ENCODE data around the gene IPPK. TPM values are rescaled to one million over a fixed set of nuclear protein-coding genes. Genes with fewer than 3 reads are reported as not detected.

IPPK gene
- total and polyA plus RNA-seq, 2 donors (not counting 1 experiment from before 2014, with no cell fraction given) = 11.1 to 16.4 TPM

- Histone ChIP-seq H3K36me3 (ENCODE audit: control insufficient read depth, insufficient read depth, low read length) (peaks cover 6% of the 10 kb centered on the region), H3K4me3 (replicated peaks in 1 of 4; ENCODE audit: control extremely low read depth in 1 of 4, insufficient read depth in 1 of 4, low read depth in 3 of 4, low read length in 4 of 4) (no peak overlapping the region), H3K9ac (ENCODE audit: insufficient read depth, low read length) (no peak overlapping the region), H3K4me2 (ENCODE audit: extremely low read depth, insufficient read depth, low read length) (no peak overlapping the region), H4K20me1 (ENCODE audit: control insufficient read depth, extremely low read depth, insufficient read depth, low read length) (no peaks in the 10 kb centered on the region), H3K27me3 (ENCODE audit: control insufficient read depth, insufficient read depth, low read length) (no peaks in the 10 kb centered on the region), H3K27ac (ENCODE audit: insufficient read depth, low read length) (peak overlapping the region; percentile 8), H3K79me2 (ENCODE audit: control insufficient read depth, insufficient read depth, low read length) (peaks cover 78% of the 10 kb centered on the region), H3K4me1 (ENCODE audit: control insufficient read depth, extremely low read depth, insufficient read depth, low read length) (peaks cover 3% of the 10 kb centered on the region), H3K9me3 (ENCODE audit: control insufficient read depth, insufficient read depth, low read depth, low read length) (no peaks in the 10 kb centered on the region), H2AFZ (ENCODE audit: low read length) (no peak overlapping the region)
- no peak for DNase-seq (ENCODE audit: low read depth in 2 of 2)
- TF ChIP-seq, protein P1, sequence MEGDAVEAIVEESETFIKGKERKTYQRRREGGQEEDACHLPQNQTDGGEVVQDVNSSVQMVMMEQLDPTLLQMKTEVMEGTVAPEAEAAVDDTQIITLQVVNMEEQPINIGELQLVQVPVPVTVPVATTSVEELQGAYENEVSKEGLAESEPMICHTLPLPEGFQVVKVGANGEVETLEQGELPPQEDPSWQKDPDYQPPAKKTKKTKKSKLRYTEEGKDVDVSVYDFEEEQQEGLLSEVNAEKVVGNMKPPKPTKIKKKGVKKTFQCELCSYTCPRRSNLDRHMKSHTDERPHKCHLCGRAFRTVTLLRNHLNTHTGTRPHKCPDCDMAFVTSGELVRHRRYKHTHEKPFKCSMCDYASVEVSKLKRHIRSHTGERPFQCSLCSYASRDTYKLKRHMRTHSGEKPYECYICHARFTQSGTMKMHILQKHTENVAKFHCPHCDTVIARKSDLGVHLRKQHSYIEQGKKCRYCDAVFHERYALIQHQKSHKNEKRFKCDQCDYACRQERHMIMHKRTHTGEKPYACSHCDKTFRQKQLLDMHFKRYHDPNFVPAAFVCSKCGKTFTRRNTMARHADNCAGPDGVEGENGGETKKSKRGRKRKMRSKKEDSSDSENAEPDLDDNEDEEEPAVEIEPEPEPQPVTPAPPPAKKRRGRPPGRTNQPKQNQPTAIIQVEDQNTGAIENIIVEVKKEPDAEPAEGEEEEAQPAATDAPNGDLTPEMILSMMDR (conservative IDR thresholded peaks at IDR 0.05 in 1 of 2, IDR thresholded peaks at IDR 0.05 in 1 of 2; ENCODE audit: low read depth in 1 of 2, low read length in 2 of 2) = no peak
- TF ChIP-seq EZH2 (IDR thresholded peaks at IDR 0.05; ENCODE audit: low read length, missing control alignments) = no peak
Observed at GRCh38 chr9:92663951-92664350, 6.0 kb downstream of the IPPK start.

GRCh38 chr9:92663126-92663525, 6.8 kb downstream of the IPPK start:
- Histone ChIP-seq H3K4me3 (replicated peaks in 1 of 4; ENCODE audit: control extremely low read depth in 1 of 4, insufficient read depth in 1 of 4, low read depth in 3 of 4, low read length in 4 of 4) (no peak overlapping the region), H3K9ac (ENCODE audit: insufficient read depth, low read length) (no peak overlapping the region), H2AFZ (ENCODE audit: low read length) (no peak overlapping the region), H3K4me1 (ENCODE audit: control insufficient read depth, extremely low read depth, insufficient read depth, low read length) (peaks cover 3% of the 10 kb centered on the region), H4K20me1 (ENCODE audit: control insufficient read depth, extremely low read depth, insufficient read depth, low read length) (no peaks in the 10 kb centered on the region), H3K36me3 (ENCODE audit: control insufficient read depth, insufficient read depth, low read length) (peaks cover 6% of the 10 kb centered on the region), H3K4me2 (ENCODE audit: extremely low read depth, insufficient read depth, low read length) (no peak overlapping the region), H3K27ac (ENCODE audit: insufficient read depth, low read length) (no peak overlapping the region), H3K27me3 (ENCODE audit: control insufficient read depth, insufficient read depth, low read length) (no peaks in the 10 kb centered on the region), H3K79me2 (ENCODE audit: control insufficient read depth, insufficient read depth, low read length) (peaks cover 73% of the 10 kb centered on the region), H3K9me3 (ENCODE audit: control insufficient read depth, insufficient read depth, low read depth, low read length) (no peaks in the 10 kb centered on the region)
- DNase-seq (ENCODE audit: low read depth in 2 of 2) = no peak
- TF ChIP-seq EZH2 (IDR thresholded peaks at IDR 0.05; ENCODE audit: low read length, missing control alignments) = no peak
- TF ChIP-seq, protein P1 (conservative IDR thresholded peaks at IDR 0.05 in 1 of 2, IDR thresholded peaks at IDR 0.05 in 1 of 2; ENCODE audit: low read depth in 1 of 2, low read length in 2 of 2) = no peak

- H3K9me3 ChIP-seq (ENCODE audit: control insufficient read depth, insufficient read depth, low read depth, low read length) = no peaks in the 10 kb centered on the region
- no peak overlapping the region for H3K27ac ChIP-seq (ENCODE audit: insufficient read depth, low read length)
- TF ChIP-seq EZH2 (IDR thresholded peaks at IDR 0.05; ENCODE audit: low read length, missing control alignments) = no peak
- TF ChIP-seq, protein P1 (conservative IDR thresholded peaks at IDR 0.05 in 1 of 2, IDR thresholded peaks at IDR 0.05 in 1 of 2; ENCODE audit: low read depth in 1 of 2, low read length in 2 of 2) = no peak
- no peak overlapping the region for H3K4me3 ChIP-seq (replicated peaks in 1 of 4; ENCODE audit: control extremely low read depth in 1 of 4, insufficient read depth in 1 of 4, low read depth in 3 of 4, low read length in 4 of 4)
- no peak overlapping the region for H3K4me2 ChIP-seq (ENCODE audit: extremely low read depth, insufficient read depth, low read length)
- no peaks in the 10 kb centered on the region for H3K27me3 ChIP-seq (ENCODE audit: control insufficient read depth, insufficient read depth, low read length)
- no peak overlapping the region for H3K9ac ChIP-seq (ENCODE audit: insufficient read depth, low read length)
- no peak for DNase-seq (ENCODE audit: low read depth in 2 of 2)
- no peaks in the 10 kb centered on the region for H4K20me1 ChIP-seq (ENCODE audit: control insufficient read depth, extremely low read depth, insufficient read depth, low read length)
- peaks cover 2% of the 10 kb centered on the region for H3K36me3 ChIP-seq (ENCODE audit: control insufficient read depth, insufficient read depth, low read length)
- H3K79me2 ChIP-seq (ENCODE audit: control insufficient read depth, insufficient read depth, low read length) = peaks cover 62% of the 10 kb centered on the region
- H2AFZ ChIP-seq (ENCODE audit: low read length) = no peak overlapping the region
- peaks cover 3% of the 10 kb centered on the region for H3K4me1 ChIP-seq (ENCODE audit: control insufficient read depth, extremely low read depth, insufficient read depth, low read length)
Observed at GRCh38 chr9:92661743-92662142, 8.2 kb downstream of the IPPK start.

Data from fibroblast of lung (primary cell).